NOMO-1 (cell line): ENCODE measurements around the gene CDK2AP2.
"Not testable (repeated sequence)": the region's sequence is repeated elsewhere in the genome, so short reads cannot be mapped to it uniquely, and the experiment has no call there.

Experiments used
- DNase-seq, 2 experiments: peaks; one replicate each; lab custom pipeline; 2025; ENCODE audit not compliant: unreplicated experiment in 2 of 2; lab: John Stamatoyannopoulos, UW

CDK2AP2 gene

DNA sequence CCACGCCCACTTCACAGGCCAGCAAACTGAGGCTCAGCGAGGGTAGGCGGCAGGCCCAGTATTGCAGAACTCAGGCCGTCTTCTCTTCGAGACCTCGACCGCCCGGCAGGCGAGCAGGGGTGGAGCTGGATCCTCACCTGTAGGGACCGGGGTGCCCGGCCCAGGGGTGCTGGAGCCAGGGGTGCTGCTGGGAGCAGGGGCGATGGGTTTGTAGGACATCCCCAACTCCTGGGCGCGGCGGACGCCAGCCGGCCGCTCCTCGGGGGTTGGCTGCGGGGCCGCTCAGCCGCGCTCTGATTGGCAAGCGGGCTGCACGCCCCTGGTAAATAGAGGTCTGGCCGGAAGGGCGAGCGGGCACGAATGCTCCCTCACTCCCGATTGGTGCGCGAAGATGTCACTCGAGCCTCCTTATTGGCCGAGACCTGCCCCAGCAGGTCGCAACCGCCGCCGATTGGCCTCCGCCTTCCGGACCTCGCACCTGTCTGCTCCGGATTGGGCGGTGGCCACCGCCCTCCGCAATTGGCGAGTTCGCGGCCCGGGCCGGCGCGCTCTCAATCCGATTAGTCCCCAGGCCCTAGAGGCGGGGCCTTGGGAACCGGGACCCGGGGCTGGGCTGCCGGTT lies at the start of gene CDK2AP2:
Gene CDK2AP2 (minus strand): TSS at position 299 of the 622 bp plus-strand sequence. CDS start 80 bp downstream, at position 219.
- peak; percentile 97 to 99 for DNase-seq

DNA sequence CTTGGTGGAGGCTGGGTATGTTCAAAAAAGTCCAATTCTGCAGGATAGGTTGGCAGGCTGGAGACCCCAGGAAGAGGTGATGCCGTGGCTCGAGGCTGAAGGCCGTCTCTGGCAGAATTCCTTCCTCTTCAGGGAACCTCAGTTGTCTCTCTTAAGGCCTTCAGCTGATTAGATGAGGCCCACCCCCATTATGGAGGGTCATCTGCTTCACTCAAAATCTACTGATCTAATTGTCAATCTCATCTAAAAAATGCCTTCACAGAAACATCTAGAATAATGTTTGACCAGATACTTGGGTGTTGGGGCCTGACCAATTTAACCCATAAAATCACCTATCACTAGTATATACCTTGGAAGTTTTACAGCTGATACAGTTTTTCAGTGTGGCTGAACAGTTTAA lies 48.3 kb upstream of the CDK2AP2 start:
- DNase-seq, result no peak

GRCh38 chr11:67551697-67552096 lies 43.7 kb upstream of the CDK2AP2 start:
- DNase-seq, result not testable (repeated sequence)

DNA sequence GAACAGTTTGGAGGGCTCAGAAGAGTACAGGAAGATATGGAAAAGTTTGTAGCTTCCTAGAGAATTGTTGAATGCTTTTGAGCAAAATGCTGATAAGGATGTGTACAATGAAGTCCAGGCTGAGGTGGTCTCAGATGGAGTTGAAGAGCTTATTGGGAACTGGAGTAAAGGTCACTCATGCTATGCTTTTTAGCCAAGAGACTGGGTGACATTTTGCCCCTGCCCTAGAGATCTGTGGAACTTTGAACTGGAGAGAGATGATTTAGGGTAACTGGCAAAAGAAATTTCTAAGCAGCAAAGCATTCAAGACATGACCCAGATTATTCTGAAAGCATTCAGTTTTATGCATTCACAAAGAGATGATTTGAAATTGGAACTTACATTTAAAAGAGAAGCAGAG lies 43.2 kb upstream of the CDK2AP2 start:
- DNase-seq, result no peak

GRCh38 chr11:67548555-67549110 lies 40.7 kb upstream of the CDK2AP2 start:
- DNase-seq, result no peak

DNA sequence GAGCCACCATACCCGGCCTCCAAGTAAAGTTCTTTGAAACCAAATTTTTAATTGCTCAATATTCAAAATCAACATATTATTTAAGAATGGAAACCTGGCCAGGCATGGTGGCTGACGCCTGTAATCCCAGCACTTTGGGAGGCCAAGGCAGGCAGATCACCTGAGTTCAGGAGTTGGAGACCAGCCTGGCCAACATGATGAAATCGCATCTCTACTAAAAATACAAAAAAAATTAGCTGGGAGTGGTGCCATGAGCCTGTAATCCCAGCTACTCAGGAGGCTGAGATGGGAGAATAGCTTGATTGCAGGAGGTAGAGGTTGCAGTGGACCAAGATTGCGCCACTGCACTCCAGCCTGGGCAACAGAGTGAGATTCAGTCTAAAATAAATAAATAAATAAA lies 40.1 kb upstream of the CDK2AP2 start:
- DNase-seq, result not testable (repeated sequence)

- DNase-seq, result no peak
These were observed 37.3 kb upstream of the CDK2AP2 start for GRCh38 chr11:67545280-67545679.

DNA sequence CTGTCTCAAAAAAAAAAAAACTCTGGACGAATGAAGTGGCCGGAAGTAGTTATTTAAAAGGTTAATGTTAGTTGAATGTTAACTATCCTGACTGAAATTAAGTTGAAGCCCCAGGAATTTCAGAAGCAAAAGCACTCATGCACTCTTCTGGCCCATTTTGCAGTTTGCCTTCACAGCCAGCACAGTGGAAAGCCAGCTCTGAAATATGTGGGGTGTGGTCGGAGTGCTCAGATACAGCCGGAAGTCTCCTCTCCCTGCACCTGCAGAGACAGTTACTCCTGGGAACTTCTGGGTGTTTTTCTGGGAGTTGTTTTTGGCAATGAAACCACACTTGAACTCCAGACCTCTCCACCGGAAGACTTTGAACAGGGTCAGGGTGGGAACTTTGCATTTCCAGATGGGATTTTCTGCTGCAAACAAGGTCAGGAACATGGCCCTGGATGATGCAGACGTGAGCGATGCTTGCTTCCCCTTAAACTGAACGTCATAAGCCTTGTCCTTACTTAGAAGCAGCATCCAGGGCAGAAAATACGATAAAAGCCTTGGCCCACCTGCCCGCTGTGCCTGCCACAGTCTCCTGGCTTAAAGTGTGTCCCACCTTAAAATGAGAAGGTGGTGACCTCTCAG lies 36.8 kb upstream of the CDK2AP2 start:
- no peak for DNase-seq

GRCh38 chr11:67543585-67543984 lies 35.6 kb upstream of the CDK2AP2 start:
- no peak for DNase-seq

DNA sequence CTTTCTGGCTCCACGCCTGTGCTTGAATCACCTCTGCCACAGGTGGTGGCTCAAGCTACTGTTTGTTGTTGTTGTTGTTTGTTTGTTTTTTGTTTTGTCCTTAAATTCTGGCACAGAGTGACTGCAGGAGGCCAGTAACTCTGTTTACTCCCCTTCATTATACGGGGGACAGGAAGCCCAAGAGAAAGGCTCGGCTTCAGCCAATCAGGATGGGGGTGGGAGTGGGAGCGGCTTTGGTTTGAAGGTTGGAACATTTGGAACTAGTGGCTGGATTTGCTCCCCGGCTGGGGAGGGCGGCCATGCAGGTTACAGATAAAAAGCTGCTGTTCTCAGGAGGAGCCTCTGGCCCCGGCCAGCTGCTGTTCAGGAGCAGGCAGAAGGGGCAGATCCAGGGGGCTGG lies 35.0 kb upstream of the CDK2AP2 start:
- no peak for DNase-seq

GRCh38 chr11:67542169-67542568 lies 34.2 kb upstream of the CDK2AP2 start:
- no peak for DNase-seq

DNA sequence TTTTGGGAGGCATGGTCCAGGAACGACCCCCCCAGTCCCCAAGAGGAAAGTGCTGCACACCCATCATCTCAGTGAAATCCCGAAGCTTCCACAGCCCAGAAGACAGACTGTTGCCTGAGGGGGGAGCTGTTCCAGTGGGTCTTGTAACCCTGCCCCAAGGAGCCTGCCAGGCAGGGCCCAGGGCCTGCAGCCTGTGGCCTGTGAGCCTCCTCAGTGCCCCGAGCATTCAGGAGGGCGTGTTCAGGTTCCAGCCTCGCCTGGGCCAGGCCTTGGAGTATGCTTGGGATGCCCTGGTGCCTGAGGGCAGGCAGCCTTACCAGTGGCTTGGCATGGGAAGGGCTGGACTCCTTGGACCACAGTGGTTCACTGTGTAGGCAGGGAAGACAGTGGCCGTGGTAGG lies 33.2 kb upstream of the CDK2AP2 start:
- DNase-seq, result no peak

DNA sequence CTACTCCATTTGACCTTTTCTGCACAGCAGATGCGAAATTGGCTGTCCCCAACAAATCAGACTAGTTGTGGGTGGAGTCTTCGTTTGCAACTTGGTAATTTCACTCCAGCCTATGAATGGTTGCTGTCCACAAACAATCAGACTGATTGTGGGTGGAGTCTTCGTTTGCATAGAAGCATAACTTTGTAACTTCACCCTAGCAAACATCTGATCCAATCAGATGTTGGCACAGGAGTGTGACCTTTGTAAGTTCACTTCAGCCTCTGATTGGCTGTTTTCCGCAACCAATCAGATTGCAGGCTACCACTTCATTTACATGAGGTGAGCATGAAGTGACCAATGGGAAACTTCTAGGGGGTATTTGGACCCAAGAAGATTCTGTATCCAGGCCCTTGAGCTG lies 31.6 kb upstream of the CDK2AP2 start:
- no peak for DNase-seq

DNA sequence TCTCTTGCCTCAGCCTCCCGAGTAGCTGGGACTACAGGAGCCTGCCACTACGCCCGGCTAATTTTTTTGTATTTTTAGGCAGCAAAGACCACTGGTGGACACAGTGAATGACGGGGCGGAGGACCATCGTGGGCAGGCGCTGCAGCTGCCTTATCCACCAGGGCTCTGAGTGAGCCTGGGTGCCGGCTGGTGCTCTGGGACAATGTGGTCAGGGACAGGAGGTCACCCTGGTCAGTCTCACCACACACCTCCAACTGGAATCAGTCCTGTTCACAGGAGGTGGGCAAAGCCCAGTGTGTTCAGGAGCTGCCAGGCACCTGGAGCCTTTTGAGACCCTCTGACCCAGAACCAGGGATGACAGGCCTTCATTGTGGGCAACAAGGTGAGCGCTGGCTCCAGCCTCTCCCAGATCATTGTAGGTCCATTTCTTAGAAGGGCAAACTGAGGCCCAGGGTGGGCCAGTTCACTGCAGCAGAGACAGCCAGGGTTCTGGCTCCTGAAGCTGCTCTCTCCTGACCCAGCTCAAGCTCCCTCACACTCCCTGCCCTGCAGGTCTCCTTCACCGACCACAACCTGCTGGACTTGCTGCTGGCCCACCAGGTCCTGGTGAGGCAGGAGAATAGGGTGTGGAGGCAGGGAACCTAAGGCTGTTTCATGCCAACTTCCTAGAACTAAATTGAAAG lies 31.0 kb upstream of the CDK2AP2 start:
- no peak for DNase-seq

DNA sequence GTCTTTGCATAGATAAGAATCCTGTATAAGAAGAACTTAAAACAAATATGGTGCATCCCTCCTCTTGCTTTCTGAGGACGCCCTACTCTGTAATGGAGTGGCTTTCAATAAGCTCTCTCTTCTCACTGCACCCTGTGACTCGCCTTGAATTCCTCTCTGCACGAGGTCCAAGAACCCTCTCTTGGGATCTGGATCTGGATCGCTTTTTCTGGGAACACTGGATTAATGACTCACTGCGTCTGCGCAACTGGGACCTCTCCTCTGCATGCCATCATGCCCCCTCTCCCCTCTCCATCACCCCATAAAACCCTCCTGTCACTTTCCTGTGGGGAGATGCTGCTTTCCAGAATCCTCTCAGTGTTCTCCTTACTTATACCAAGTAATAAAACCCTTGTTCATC lies 30.3 kb upstream of the CDK2AP2 start:
- DNase-seq, result no peak

- no peak for DNase-seq
These were observed 27.6 kb upstream of the CDK2AP2 start for GRCh38 chr11:67535561-67535960.

DNA sequence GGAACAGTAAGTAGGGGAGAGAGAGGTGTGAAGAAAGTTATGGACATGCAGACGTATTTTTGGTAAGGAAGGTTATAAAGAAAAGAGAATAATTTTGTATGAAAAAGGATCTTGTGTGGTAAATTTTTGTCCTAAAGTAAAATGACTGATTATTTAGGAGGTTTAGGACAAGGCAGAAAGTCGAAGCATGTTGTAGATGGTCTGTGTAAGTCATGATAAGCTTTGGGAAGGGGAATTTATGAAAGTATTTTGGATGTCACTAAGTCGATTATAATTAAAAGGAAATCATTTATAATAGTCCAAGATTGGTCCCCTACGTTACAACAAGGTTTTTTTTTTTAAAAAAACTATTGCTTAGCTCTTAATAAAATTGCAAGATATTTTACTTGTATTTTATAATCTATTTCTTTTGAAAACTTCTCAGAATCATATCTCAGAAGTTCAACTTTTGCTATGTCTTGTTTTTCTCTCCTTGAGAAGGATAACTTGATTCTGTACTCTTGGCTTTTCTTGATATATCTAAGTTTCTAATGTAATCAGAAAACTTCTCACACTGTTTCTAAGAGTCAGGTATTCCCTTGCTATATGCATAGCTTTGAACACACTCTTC lies 26.2 kb upstream of the CDK2AP2 start:
- DNase-seq, result no peak

DNA sequence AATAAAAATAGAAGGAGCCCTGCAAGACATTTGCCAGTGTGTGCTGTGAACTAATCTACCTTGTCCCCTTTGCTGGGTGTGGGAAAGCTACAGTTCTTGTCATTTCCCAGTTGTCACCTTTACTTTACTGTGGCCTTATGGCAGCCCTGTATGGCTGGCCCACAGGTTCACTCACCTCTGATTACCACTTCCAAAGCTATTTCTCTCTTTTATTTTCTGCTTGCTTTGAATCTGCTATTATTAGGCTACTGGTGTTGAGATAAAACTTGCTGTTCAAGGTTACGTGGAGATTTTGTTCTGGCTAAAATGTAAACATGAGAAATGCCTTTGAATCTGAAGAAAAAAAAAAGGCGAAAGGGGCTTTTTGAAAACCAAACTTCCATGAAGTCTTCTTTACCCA lies 24.9 kb upstream of the CDK2AP2 start:
- no peak for DNase-seq

DNA sequence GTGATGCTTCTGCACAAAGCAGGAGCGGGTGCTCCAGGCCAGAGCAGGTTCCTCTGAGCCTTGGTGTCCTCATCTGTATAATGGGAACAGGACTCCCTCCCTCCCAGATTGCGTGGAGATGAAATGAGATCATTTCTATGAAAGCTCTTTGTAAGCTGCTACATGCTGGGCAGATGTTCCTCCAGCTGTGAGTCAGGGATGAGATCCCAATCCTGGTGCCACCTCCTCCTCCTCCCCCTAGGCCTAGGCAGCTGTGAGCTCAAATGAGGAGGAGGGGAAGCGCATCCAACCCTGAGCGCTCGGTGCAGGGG lies 22.3 kb upstream of the CDK2AP2 start:
- DNase-seq, result no peak

DNA sequence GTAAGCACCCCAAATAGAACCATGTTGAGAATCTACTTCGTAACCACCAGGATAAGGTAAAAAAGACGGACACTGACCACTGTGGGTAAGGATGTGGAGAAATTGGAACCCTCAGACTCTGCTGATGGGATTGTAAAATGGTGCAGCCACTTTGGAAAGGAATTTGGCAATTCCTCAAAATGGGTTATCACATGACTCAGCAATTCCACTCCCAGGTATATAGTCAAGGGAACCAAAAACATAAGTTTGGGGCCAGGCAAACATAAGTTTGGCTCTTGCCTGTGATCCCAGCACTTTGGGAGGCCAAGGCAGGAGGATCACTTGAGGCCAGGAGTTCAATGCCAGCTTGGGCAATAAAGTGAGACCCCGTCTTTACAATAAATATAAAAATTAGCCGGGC lies 20.4 kb upstream of the CDK2AP2 start:
- DNase-seq, result no peak

GRCh38 chr11:67525275-67525976 lies 17.5 kb upstream of the CDK2AP2 start:
- no peak for DNase-seq
